Measurements from ENCODE around the gene GTF2IRD1.
"Not testable (repeated sequence)": the region's sequence is repeated elsewhere in the genome, so short reads cannot be mapped to it uniquely, and the experiment has no call there.

GTF2IRD1 gene

DNA sequence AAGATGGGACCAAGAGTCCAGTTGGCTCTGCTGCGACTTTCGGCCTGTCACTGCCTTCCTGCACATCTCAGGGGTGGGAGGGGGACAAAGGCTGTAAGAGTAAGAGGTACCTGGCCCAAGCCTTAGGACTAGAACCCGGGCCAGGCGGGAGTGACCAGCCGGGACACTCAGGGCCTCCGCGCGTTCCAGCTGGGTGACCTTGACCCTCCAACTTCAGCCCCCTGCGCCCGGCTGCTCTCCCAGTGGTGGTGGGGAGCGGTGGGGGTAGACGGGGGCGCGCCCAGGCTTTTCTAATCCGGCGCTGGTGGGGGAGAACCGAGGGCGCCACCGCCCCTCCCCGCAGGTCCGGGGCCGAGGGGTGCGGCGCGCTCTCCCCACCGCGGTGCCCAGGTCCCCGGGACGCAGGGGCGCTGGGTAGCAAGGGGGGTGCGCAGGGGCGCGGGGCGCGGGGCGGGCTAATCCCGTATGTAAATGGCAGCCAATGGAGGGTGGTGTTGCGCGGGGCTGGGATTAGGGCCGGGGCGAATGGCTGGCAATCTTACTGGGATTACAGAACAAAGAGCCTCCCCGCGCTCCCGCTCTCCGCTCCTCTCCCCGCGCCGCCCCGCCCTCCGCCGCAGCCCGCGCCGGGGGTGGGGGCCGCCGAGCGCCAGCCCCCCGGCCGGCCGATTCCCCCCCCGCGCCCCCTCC lies at the start of gene GTF2IRD1:
Gene GTF2IRD1 (plus strand): TSS at position 585 of the 690 bp plus-strand sequence. CDS start 54,175 bp downstream, outside the sequence.
- peak; percentile 49 for DNase-seq

DNA sequence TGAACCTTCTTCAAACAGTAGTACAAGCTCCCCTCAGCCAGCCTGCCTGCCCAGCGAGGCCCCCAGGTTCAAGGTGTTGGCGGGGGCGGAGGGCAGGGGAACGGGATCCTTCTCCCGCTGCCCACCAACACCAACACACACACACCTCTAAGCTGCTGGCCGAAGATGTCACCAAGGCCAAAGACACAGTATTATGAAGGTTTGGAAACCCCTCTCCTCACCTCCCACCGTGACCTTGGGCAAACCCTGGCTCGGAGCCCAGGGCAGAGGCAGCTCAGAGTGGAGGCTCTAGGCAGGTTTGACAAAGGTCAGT lies 49.4 kb upstream of the GTF2IRD1 start:
- no peak for DNase-seq

DNA sequence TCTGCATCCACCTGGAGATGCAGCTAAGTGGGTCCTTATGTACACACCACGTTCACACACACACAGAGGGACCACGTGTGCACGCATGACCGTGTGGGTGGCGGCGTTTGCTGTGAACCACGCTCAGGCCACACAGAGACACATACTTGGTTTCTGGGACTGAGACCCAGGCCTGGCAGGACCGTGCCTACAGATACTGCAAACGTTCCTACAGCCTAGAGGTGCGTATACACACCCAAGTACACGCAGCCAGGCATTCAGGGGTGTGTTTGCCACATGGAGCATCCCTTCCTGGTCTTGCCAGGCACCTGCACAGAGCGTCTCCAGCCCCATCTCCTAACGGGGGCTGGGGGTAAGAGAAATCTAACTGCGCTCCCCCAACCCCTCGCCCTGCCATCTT lies 49.0 kb upstream of the GTF2IRD1 start:
- DNase-seq = no peak

DNA sequence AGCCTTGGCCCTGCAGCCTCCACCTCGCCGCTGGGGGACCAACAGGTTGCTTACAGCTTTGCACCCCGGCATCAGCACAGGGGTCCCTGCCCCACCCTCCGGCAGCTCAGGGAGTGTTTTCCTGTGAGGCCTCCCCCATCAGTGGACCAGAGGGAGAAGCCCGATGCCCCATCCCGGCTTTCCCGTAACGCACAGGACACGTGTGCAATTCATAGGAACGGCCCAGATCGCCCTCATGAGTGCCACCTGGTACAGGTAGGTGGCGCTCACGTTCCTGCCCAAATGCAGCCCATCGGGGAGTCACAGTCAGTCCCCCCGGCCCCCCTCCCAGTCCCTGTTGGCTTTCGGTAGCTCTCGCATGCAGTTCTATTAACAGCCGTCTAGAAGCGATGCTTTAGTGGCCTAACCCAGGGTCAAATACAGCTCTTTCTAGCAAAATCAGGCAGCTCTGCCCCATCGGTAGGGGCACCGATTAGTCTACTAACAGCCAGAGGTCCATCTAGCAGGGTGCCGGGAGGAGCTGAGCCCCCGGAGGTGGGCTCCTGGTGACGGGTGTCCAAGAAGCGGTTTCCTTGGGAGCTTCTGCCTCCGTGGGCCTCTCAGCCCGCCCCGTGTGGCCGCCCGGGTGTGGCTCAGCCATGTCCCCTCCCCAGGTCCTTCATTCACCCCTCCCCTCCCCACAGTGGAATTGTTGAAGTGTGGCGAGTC lies 48.4 kb upstream of the GTF2IRD1 start:
- DNase-seq = no peak

GRCh38 chr7:74405899-74406512 lies 47.7 kb upstream of the GTF2IRD1 start:
- no peak for DNase-seq

DNA sequence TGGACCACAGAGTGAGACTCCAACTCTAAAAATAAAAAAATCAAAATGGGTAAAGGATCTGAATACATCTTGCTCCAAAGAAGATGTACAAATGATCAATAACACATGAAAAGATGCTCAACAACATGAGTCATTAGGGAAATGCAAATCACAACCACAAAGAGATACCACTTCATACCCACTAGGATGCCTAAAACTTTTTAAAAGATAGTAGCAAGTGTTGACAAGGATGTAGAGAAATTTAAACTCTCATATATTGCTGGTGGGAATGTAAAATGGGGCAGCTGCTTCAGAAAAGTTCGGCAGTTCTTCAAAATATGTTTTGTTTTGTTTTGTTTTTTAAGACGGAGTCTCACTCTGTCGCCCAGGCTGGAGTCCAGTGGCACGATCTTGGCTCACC lies 45.7 kb upstream of the GTF2IRD1 start:
- DNase-seq = no peak

DNA sequence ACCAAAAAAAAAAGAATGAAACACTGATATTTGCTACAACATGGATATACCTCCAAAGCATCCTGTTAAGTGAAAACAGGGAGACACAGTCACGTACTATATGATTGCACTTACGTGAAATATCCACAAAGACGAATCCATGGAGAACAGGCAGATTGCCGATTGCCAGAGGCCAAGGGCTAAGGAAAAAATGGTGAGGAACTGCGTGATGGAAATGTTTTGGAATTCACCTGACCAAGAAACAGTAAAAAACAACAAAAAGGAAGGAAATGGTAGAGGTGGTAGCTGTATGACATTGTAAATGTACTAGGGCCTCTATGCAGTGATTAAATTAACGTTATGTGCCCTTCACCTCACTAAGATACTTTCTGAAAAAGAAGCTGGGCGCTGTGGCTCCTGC lies 44.1 kb upstream of the GTF2IRD1 start:
- no peak for DNase-seq

- DNase-seq = no peak
These were observed 42.9 kb upstream of the GTF2IRD1 start for GRCh38 chr7:74410772-74411171.

- DNase-seq = not testable (repeated sequence)
These were observed 42.1 kb upstream of the GTF2IRD1 start for GRCh38 chr7:74411571-74411970.

GRCh38 chr7:74412056-74412455 lies 41.6 kb upstream of the GTF2IRD1 start:
- no peak for DNase-seq

GRCh38 chr7:74412603-74413002 lies 41.1 kb upstream of the GTF2IRD1 start:
- no peak for DNase-seq

- DNase-seq = not testable (repeated sequence)
These were observed 38.9 kb upstream of the GTF2IRD1 start for GRCh38 chr7:74414595-74415333.

DNA sequence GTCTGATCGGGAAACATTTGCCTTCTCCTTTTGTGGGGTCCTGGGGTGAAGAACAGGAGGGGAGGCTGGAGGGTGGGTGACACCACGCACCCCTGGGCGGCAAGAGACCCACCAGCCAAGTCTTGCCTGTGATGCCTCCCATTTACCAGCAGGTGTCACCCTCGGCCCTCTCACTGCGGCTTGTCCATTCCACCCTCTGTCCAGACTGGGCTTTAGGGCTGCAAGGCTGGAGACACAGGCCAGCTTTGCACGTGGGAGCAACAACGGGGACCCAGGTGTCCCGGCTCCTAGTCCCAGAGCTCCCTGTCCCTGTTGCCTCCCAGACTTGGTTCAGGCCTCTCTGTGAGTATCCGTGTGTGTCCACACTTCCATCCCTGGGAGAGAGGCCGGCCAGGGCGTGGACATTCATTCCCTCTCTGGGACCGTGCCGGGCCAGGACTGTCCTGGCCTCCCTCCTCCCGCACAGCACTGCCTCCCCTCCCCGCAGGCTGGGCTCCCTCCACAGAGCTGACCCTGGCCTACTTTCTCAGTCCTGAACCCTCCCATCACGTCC lies 36.2 kb upstream of the GTF2IRD1 start:
- DNase-seq = peak; percentile 56

- no peak for DNase-seq
These were observed 35.6 kb upstream of the GTF2IRD1 start for GRCh38 chr7:74418076-74418475.

DNA sequence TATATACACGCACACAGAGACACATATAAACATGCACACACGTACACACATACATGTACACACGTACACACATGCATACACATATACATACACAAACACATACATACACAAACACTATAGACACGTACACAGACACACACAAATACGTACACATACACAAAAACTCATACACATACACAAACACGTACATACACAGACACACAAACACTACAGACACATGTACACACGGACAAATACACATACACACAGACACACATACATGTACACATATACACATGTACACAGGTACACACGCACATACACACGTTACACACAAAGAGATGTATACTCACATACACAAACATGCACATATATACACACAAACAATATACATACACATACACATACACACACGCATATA lies 35.2 kb upstream of the GTF2IRD1 start:
- no peak for DNase-seq

- not testable (repeated sequence) for DNase-seq
These were observed 34.5 kb upstream of the GTF2IRD1 start for GRCh38 chr7:74419232-74419631.

DNA sequence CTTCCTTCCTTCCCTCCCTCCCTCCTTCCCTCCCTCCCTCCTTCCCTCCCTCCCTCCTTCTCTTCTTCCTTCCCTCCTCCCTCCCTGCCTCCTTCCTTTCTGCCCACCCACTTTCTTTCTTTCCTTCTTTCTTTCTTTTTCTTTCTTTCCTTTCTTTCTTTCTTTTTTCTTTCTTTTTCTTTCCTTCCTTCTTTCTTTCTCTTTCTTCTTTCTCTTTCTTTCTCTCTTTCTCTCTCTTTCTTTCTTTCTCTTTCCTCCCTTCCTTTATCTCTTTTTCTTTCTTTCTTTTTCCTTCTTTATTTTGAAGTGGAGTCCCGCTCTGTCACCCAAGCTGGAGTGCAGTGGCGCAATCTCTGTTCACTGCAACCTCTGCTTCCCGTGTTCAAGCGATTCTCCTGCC lies 33.7 kb upstream of the GTF2IRD1 start:
- DNase-seq = no peak

DNA sequence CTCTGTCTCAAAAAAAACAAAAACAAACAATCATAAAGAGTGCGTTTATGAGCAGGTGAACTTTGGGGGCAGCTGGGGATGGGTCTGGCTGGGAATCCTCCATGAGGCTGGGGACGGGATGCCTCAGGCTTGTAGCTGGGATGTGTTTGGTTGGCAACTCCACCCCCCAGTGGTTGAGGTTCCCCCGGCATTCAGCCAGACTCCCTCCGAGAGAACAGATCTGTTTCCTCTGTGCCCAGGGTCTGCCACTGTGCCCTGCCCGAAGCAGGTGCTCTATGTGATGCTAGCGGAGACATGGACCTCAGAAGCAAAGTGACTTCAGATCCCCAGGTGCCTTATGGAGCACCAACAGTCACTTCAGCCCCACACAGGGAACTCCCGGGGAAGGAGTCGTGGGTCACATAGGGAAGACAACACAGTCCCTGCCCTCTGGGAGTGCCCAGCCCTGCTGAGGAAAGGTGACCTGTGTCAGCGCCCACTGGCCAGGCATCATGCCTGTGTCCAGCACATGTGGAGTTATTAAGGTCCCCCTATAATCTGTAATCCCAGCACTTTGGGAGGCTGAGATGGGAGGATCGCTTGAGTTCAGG lies 29.3 kb upstream of the GTF2IRD1 start:
- DNase-seq = no peak

DNA sequence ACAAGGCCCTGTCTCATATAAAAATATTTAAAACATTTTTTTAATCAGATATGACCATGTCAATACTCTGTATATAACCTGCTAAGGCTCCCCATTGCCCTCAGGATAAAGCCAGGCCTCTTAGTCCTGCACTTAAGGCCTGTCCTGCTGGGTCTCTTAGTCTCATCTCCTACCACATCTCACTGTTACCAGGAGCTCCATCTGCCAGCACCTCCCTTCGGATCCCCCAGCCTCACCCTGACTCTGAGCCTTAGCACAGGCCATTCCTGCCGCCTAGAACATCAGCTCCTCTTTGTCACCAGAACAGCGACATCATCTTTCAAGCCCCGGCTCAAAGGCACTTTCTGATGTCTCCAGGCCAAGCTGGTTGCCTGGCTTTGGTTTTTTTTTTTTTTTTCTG lies 25.7 kb upstream of the GTF2IRD1 start:
- no peak for DNase-seq

GRCh38 chr7:74429153-74429747 lies 24.5 kb upstream of the GTF2IRD1 start:
- no peak for DNase-seq

GRCh38 chr7:74430409-74430808 lies 23.3 kb upstream of the GTF2IRD1 start:
- not testable (repeated sequence) for DNase-seq

DNA sequence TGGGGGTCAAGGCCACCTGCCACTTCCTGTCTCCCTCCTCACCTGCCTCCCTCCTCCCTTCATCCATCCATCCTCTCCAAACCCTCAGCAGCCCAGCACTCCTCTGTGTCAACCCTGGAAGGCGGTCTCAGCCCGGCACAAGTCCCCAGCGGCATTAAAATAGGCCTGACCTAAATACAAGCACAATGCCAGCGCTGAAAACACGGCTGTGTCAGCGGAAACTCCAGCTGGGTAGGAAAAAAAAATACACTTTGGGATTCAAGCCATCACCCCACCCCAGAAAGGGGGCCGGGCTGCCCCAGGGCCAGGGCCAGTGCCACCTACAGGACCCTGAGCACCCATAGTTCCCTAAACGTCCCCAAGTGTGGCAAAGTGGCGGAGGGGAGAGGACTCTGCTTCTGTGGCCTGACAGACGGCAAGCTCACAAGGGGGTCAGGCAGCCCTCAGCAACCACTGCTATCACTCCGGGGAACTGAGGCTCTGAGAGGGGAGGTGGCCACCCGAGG lies 22.7 kb upstream of the GTF2IRD1 start:
- peak; percentile 60 for DNase-seq

Data from midbrain (tissue), 1 donor.